Embryonic facial prominence (tissue), 1 donor: ENCODE data around the gene OR6C70.
"Not testable (repeated sequence)": the region's sequence is repeated elsewhere in the genome, so short reads cannot be mapped to it uniquely, and the experiment has no call there.

Experiments used
- DNase-seq: peaks from one replicate; pipeline ENCODE4 v3.0.0-alpha.2; 2016; ENCODE audit errors: extremely low spot score

OR6C70 gene

DNA sequence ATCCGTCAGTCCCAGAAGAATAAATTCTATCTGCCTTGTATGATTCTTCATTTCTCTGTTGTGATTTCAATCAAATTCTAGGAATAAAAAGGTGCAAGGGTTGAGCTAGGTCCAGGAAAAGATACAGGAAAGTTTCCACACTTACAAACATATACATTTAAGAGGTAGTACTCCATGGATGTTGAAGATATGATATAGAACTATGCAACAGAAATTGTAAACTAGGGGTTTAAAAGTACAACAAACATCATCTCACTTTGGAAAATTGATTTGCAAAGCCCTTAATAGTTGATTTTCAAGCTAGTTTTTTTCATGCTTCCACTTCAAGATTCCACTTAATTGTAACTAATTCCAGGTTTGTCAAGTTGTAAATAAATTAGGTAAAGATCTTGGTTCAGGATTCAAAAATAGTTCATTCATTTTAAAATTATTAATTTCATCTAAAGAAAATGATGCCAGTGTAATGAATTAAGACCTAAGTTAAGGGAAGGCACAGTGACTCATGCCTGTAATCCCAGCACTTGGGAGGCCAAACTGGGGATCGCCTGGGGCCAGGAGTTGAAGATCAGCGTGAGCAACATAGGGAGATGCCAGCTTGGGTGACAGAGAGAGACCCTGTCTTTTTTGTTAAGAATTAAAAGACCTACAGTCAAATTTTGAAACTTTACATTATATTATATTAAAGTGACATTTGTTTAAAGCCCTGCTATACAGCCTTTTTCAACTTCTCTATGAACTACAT lies at the start of gene OR6C70:
Gene OR6C70, minus strand, starts transcription at position 51 of the 742 bp plus-strand sequence. Its CDS starts 0 bp downstream, at position 51.
- no peak for DNase-seq

DNA sequence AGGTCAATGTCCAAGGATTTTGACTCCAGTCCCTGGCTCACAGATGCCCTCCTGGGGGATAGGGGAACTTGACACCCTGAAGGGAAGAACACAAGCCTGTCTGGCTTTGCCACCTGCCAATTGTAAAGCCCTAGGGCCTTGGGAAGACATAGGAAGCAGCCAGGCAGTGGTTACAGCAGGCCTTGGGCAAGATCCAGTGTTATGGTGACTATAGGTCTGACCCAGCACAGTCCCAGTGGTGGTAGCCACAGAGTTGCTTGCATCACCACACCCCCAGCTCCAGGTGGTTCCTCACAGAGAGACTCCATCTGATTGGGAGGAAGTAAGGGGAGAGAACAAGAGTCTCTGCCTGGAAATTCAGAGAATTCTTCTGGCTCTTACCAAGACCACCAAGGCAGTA lies 46.5 kb upstream of the OR6C70 start:
- DNase-seq = no peak

DNA sequence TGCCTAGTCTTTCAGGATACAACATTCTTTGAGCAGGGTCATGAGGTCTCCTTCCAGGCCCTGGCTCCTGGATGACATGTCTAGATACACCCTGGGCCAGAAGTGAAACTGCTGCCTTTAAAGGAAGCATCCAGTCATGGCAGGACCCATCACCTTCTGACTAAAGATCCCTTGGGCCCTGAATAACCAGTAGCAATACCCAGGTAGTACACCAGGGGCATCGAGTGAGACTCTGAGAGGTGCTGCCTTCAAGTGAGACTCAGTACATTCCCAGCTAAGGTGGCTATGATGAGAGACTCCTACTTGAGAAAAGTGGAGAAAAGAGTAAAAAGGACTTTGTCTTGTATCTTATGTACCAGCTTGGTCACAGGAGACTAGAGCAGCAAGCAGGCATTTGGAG lies 45.8 kb upstream of the OR6C70 start:
- DNase-seq = no peak

DNA sequence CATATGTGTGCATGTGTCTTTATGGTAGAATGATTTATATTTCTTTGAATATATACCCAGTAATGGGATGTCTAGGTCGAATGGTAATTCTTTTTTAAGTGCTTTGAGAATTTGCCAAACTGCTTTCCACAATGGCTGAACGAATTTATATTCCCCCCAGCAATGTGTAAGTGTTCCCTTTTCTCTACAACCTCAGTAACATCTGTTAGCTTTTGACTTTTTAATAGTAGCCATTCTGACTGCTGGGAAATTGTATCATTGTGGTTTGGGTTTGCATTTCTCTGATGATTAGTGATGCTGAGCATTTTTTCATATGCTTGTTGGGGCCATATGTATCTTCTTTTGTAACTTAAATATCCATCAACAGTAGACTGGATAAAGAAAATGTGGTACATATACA lies 31.7 kb upstream of the OR6C70 start:
- DNase-seq = peak; percentile 22

DNA sequence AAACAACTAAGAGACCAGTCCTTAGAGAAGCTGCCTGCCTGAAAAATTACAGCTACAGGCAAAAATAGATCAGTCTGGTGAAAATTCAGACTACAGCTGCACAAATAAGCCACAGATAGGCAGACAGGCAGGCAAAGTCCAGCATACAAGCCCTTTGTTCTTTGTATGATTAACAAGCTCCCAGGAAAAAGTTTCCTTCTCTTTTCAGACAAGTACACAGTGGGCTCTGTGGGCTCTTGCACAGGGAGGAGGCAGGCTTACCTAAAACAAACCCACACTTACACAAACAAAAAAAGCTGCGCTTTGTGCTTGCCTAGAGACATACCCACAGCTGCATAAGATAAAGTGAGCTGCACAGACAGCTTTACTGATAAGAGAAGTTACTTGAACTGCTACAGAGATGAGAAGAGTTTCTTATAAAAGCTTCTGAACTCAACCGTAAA lies 29.9 kb upstream of the OR6C70 start:
- no peak for DNase-seq

DNA sequence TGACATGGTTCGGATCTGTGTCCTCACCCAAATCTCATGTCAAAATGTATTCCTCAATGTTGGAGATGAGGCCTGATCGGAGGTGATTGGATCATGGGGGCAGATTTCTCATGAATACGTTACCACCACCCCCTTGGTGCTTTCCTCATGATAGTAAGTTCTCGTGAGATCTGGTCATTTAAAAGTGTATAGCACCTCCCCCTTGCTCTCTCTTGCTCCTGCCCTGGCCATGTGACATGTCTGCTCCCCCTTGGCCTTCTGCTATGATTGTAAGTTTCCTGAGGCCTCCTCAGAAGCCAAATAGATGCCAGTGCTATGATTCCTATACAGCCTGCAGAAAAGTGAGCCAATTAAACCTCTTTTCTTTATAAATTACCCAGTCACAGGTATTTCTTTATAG lies 29.3 kb upstream of the OR6C70 start:
- no peak for DNase-seq

DNA sequence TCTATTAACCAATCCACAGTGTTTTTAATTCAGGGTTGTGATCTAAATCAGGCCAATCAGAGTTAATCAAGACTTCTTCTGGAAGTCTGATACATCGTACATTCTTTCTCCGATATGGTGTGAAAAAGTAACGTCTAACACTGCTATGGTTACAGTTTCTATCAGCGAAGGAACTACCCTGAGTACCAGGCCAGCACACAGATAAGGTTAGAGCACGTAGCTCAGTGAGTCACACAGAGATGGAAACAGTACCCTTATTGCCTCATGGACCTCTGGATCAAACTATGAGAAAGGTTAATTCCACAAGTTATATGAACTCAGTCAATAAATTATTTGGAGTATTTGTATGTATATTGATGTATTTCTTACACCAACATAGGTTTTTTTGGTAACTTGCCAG lies 25.6 kb upstream of the OR6C70 start:
- DNase-seq = no peak

DNA sequence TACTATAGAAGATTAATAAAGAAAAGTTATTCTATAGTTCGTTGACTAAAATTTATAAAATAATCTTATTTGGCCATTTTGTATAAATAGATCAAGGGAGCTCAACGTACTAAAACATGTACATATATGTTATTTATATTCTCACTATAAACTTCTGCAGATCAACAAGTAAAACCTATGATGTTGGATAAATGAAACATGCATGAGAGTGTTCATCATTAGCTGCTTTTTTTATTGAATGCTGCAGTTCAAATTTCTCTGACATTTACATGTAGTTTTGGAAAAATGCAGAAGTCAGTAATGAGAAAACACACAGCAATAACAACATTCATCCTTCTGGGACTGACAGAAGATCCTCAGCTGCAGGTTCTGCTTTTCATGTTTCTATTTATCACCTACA lies 22.1 kb upstream of the OR6C70 start, which contains the start of gene OR6C68:
Gene OR6C68, plus strand, starts transcription at position 301 of the 400 bp plus-strand sequence. Its CDS starts 0 bp downstream, at position 301.
- no peak for DNase-seq

DNA sequence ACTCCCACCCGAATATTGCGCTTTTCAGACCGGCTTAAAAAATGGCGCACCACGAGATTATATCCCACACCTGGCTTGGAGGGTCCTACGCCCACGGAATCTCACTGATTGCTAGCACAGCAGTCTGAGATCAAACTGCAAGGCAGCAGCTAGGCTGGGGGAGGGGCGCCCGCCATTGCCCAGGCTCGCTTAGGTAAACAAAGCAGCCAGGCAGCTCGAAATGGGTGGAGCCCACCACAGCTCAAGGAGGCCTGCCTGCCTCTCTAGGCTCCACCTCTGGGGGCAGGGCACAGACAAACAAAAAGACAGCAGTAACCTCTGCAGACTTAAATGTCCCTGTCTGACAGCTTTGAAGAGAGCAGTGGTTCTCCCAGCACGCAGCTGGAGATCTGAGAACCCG lies 14.3 kb upstream of the OR6C70 start:
- not testable (repeated sequence) for DNase-seq

DNA sequence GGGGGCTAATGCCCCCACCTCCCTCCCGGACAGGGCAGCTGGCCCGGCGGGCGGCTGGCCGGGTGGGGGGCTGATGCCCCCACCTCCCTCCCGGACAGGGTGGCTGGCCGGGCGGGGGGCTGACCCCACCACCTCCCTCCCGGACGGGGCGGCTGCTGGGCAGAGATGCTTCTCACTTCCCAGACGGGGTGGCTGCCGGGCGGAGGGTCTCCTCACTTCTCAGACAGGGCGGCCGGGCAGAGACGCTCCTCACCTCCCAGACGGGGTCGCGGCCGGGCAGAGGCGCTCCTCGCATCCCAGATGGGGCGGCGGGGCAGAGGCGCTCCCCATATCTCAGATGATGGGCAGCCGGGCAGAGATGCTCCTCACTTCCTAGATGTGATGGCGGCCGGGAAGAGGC lies 9.2 kb upstream of the OR6C70 start:
- not testable (repeated sequence) for DNase-seq

DNA sequence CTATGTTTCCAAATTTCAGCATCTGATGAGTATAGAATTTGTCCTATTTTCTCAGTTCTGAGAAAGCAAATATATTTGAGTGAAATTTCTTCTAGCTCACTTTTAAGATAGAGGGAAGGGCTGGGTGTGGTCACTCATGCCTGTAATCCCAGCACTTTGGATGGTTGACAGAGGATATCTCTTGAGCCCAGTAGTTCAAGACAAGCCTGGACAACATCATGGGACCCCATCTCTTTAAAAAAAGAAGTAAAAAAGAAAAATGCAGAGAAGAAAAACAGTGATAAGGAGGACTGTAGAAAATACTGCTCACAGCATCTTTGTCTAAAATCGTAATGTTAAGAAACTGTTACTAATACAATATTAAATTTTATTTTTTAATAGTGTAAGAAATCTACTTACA lies 2.3 kb upstream of the OR6C70 start:
- no peak for DNase-seq

DNA sequence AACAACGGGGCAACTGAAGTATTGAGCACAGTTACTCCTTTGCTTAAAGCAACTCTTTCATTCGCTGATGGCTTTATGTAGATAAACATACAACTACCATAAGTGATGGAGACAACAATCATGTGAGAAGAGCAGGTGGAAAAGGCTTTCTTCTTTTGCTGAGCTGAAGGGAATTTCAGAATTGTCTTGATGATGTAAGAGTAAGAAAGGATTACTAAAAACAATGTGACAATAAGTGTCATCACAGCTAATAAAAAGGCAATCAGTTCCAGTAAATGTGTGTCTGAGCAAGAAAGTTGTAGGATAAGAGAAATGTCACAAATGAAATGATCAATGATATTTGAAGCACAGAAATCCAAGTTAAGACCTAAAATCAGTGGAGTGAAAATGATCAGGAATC lies 647 bp downstream of the OR6C70 start:
- no peak for DNase-seq

DNA sequence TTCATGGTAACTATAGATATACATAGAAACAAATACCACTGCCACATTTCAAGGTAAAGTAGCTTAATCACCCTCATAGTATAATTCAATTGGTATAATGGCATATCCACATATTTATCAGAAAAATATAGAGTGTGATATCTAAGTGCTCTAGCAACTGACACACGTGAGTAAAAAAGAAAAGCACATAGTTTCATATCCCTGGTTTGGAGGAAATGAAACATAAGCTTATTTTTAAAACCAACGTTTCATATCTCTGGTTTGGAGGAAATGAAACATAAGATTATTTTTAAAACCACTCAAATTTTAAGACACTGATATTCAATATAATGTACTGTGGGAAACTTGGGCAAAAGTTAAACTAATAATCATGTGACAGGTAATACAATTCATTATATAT lies 2.1 kb downstream of the OR6C70 start:
- DNase-seq = no peak

DNA sequence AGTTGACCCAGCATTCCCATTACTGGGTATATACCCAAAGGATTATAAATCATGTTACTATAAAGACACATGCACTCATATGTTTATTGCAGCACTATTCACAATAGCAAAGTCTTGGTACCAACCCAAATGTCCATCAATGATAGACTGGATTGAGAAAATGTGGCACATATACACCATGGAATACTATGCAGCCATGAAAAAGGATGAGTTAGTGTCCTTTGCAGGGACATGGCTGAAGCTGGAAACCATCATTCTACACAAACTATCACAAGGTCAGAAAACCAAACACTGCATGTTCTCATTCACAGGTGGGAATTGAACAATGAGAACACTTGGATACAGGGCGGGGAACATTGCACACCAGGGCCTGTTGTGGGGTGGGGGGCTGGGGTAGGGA lies 5.0 kb downstream of the OR6C70 start:
- not testable (repeated sequence) for DNase-seq

DNA sequence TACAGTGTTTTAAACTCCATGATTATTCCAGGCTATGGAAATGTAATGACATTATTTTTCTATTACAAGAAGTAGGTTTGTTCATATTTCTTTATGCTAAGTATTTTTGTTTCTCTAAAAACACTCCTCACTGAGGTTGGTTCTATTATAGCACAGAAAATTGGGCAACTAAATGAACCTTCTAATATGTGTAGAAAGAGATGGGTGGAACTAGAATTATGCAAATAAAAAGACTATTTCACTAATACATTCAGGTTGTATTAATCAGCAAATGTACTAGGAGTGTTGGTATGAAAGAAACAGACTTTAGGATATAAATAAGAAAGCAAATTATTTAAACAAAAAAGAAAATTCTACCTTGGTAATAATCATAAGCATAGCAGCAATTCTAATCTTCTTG lies 21.1 kb downstream of the OR6C70 start:
- no peak for DNase-seq

DNA sequence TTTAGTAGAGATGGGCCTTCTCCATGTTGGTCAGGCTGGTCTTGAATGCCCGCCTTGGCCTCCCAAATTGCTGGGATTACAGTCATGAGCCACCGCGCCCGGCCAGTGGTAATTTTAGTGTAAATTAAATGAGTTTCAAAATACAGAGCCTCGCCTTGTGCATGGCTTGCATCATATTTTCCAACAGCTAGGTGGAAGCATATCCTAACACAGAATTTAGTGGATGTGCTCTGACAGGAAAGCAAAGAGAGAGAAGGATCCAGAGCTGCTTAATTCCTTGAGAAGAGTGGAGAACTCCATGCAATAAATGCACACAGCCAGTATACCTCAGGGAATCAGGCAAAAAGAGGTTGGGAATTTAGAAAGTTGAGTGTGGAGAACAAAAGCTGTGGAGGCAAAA lies 23.6 kb downstream of the OR6C70 start:
- DNase-seq = no peak

DNA sequence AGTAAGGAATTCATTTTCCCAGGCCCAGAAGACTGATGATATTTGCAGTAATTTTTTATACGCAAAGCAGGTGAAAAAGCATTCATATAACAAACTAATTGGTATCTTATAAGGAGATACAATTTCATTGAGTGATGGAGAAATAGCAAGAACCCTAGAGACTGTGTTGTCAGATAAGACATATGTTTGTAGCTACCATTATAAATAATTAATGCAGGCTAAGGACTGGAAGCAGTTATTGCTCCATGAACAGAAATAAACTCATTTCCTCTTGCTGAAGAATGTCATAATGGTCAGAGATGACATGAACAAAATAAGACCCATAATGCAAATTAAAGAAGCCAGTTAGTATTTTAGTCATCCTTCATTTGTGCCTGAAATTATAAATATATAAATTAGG lies 24.6 kb downstream of the OR6C70 start:
- DNase-seq = no peak

DNA sequence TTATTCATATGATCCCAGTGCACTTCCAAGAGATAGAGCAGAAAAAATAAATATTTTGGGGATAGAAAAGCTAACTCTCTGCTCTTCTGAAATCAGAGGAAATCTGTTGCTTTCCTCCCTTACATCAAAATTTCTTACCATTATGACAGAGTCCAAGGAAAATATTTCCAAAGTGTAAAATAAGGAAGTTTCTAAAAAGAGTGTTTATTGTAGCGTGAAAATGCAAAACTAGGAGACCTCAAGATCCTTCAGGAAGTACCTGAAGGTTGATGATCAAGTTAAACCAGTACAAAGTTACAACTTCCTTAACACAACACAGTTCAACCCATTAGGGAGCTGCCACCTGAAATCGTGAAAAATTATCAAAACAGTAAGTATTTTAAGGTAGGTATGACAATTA lies 26.2 kb downstream of the OR6C70 start, which contains the start of gene OR6C2:
Gene OR6C2, plus strand, starts transcription at position 301 of the 400 bp plus-strand sequence. CDS start 8,138 bp downstream, outside the sequence.
- no peak for DNase-seq

DNA sequence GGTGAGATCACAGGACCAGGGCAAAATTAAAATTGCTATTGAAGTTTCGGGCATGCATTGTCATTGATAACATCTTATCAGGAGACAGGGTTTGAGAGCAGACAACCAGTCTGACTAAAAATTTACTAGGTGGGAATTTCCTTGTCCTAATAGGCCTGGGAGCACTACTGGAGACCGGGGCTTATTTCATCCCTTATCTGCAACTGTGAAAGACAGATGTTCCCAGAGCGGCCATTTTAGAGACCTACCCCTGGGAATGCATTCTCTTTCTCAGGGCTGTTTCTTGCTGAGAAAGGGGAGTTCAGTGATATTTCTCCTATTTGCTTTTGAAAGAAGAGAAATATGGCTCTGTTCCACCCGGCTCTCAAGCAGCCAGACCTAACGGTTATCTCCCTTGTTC lies 28.7 kb downstream of the OR6C70 start:
- not testable (repeated sequence) for DNase-seq

DNA sequence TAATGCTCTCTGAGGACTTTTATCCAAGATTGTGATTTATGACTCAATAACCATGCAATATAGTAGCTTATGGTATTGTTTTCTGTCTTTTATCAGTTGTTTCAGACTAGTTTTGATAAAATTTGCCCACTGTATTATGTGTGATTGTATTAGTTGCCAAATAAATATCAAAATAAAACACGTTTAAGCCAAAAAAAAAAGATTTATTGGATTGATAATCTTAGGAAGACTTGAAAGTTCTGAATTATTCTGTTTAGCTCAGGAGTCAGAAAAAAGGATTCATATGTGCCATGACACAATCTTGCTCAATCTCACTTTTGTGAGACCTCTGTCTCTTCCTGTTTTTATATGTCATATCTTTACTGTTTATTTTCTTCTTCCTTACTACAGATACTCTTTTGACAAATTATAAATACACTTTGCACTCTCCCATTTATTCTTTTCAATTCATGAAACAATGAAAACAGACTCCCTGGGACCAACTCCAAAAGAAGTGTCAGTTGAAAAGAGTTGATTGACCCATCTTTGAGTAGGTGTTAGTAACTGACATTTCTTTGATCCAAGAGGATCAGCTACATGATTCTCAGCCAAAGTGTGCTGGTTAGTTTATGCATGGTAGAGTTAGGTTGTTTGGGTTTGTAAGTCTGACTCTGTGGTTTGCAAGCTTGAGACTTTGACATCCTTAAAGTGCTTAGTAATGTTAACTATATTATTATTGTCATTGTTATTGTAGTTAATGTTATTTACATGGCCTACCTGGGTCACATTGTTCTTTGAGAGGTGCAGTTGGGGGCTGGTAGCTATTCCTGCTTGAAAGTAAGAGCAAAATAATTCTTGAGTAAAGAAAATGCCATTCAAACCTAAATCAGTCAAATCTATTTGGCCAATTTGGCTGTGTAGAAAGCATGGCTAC lies 41.4 kb downstream of the OR6C70 start:
- no peak for DNase-seq

DNA sequence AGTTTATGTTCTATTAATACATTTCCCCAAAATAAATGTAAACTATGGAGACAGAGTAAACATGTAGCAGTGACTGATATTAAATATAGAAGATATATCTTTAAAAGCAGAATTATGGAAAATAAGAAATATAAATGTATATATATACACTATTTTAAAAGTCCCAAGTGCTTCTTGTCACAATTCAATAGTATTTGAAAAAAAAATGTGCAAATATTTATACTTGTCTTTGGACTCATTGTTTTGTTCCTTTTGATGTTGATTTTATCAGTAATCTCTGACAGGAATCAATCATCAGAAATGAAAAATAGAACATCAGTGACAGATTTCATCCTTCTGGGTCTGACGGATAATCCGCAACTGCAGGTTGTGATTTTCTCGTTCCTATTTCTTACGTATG lies 44.0 kb downstream of the OR6C70 start, which contains the start of gene OR6C76:
Gene OR6C76, plus strand, starts transcription at position 301 of the 400 bp plus-strand sequence. Its CDS starts 0 bp downstream, at position 301.
- DNase-seq = no peak

DNA sequence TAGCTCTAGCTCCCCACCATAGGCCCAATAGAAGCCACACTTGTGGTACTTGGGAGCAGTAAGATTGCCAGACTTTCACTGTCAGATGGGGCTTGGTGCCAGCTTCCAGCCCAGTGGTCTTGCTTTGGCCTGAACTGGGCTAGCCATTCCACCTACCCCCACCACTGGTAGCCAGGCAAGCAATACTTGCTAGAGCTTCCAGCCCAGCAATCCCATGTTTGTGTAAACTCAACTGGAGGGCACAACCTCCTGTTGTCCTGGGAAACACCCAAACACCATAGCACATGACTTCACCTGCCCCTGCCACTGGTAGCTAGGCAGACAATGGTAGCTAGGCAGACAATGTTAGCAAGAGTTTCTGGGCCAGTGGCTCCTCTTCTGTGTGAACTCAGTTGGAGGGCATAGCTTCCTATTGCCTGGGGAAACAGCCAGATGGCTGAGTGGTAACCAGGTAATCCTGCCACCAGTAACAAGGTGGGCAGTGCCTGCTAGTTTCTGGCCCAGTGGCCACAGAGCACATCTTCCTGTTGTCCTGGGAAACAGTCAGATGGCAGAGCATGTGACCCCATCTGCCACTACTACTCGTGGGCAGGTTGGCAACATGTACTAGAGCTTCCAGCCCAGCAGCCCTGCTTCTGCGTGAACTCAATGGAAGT lies 49.5 kb downstream of the OR6C70 start:
- no peak for DNase-seq
